IMR-90 (cell line): ENCODE measurements around the gene RNU2-63P. TPM values are rescaled to one million over a fixed set of nuclear protein-coding genes. Genes with fewer than 3 reads are reported as not detected.

Experiments used
- ATAC-seq: fragments of 200-7000 bp; cut with Tn5 transposase; 2 replicates; pipeline ENCODE4 v1.9.1; 2020; ENCODE audit warnings: low read depth, mild to moderate bottlenecking, moderate library complexity
- BruUV-seq: library from RNA; stranded (reverse); fragments of 400-500 nt; replicated peaks from 2 replicates; lab custom pipeline; 2021; lab: Mats Ljungman, UMichigan
- CTCF ChIA-PET: fragments of 300-600 bp; formaldehyde crosslinking; extraction: SDS; loops from one replicate; lab custom pipeline; 2021; ENCODE audit warnings: antibody characterized with exemption; lab: Yijun Ruan, JAX
- POLR2A ChIA-PET: fragments of 300-600 bp; sonication (Branson Sonifier 250); formaldehyde crosslinking; loops from one replicate; lab custom pipeline; 2022; ENCODE audit warnings: antibody characterized with exemption; ENCODE audit not compliant: unreplicated experiment; lab: Charles Lee
- DNase-seq: peaks from one replicate; pipeline ENCODE4 v3.0.0; 2013
- H2AFZ ChIP-seq: replicated peaks from 2 replicates; pipeline ENCODE3; 2013; ENCODE audit warnings: low read length, mild to moderate bottlenecking; ENCODE audit not compliant: poor library complexity
- H2AK5ac ChIP-seq: 2 replicates; pipeline ENCODE4 v1.6.1; 2013; ENCODE audit warnings: low read depth, low read length, inconsistent platforms
- H2AK9ac ChIP-seq: replicated peaks from 2 replicates; pipeline ENCODE3; 2013; ENCODE audit warnings: mild to moderate bottlenecking, low read depth, low read length, moderate library complexity; ENCODE audit not compliant: poor library complexity
- H2BK120ac ChIP-seq: 2 replicates; pipeline ENCODE4 v1.6.1; 2013; ENCODE audit warnings: low read depth, low read length, inconsistent platforms
- H2BK15ac ChIP-seq: 3 replicates; pipeline ENCODE4 v1.6.1; 2013; ENCODE audit warnings: low read depth, low read length, inconsistent platforms
- H2BK20ac ChIP-seq: 2 replicates; pipeline ENCODE4 v1.6.1; 2013; ENCODE audit warnings: low read depth, mild to moderate bottlenecking, inconsistent platforms, low read length, moderate library complexity
- H2BK5ac ChIP-seq: 2 replicates; pipeline ENCODE4 v1.6.1; 2013; ENCODE audit warnings: mild to moderate bottlenecking, low read depth, low read length, inconsistent platforms; ENCODE audit not compliant: poor library complexity, severe bottlenecking
- H3K14ac ChIP-seq: replicated peaks from 2 replicates; pipeline ENCODE4 v1.6.1; 2013; ENCODE audit warnings: low read depth, low read length, inconsistent platforms
- H3K18ac ChIP-seq: 2 replicates; pipeline ENCODE4 v1.6.1; 2013; ENCODE audit warnings: low read depth, low read length, control low read depth
- H3K23ac ChIP-seq: 2 replicates; pipeline ENCODE4 v1.6.1; 2013; ENCODE audit warnings: low read depth, low read length, inconsistent platforms
- H3K27ac ChIP-seq: 2 replicates; pipeline ENCODE4 v1.5.1; 2013; ENCODE audit warnings: mild to moderate bottlenecking, control low read depth, low read length; ENCODE audit not compliant: insufficient read depth
- H3K27me3 ChIP-seq: 2 replicates; pipeline ENCODE4 v1.6.1; 2013; ENCODE audit warnings: low read length; ENCODE audit not compliant: control insufficient read depth, insufficient read depth
- H3K36me3 ChIP-seq: 2 replicates; pipeline ENCODE4 v1.6.1; 2013; ENCODE audit warnings: low read length, mixed read lengths; ENCODE audit not compliant: control insufficient read depth, insufficient read depth
- H3K4ac ChIP-seq: 2 replicates; pipeline ENCODE4 v1.6.1; 2013; ENCODE audit warnings: low read depth, low read length, inconsistent platforms
- H3K4me1 ChIP-seq: 2 replicates; pipeline ENCODE4 v1.6.1; 2013; ENCODE audit warnings: low read length, mixed read lengths; ENCODE audit not compliant: control insufficient read depth, insufficient read depth
- H3K4me2 ChIP-seq: 2 replicates; pipeline ENCODE4 v1.6.1; 2013; ENCODE audit warnings: low read depth, mild to moderate bottlenecking, control low read depth, low read length, moderate library complexity
- H3K4me3 ChIP-seq: 2 replicates; pipeline ENCODE4 v1.5.1; 2013; ENCODE audit warnings: low read depth, mild to moderate bottlenecking, control low read depth, low read length, moderate library complexity; ENCODE audit not compliant: insufficient read depth
- H3K56ac ChIP-seq: 2 replicates; pipeline ENCODE4 v1.6.1; 2013; ENCODE audit warnings: low read length, inconsistent platforms; ENCODE audit not compliant: insufficient read depth; ENCODE audit errors: extremely low read depth
- H3K79me1 ChIP-seq, 2 experiments: 2 replicates each; pipeline ENCODE4 v1.6.1; 2013; ENCODE audit warnings: low read length in 2 of 2, inconsistent platforms in 1 of 2, low read depth in 1 of 2
- H3K9ac ChIP-seq: 2 replicates; pipeline ENCODE4 v1.6.1; 2013; ENCODE audit warnings: low read depth, low read length, control low read depth
- H3K9me1 ChIP-seq: 2 replicates; pipeline ENCODE4 v1.6.1; 2013; ENCODE audit warnings: low read length, inconsistent platforms; ENCODE audit not compliant: insufficient read depth
- H3K9me3 ChIP-seq: 2 replicates; pipeline ENCODE4 v1.6.1; 2013; ENCODE audit warnings: low read length; ENCODE audit not compliant: control insufficient read depth, insufficient read depth
- H4K20me1 ChIP-seq: 2 replicates; pipeline ENCODE4 v1.6.1; 2013; ENCODE audit warnings: low read length, inconsistent platforms; ENCODE audit not compliant: insufficient read depth
- H4K5ac ChIP-seq: 2 replicates; pipeline ENCODE4 v1.6.1; 2013; ENCODE audit warnings: mild to moderate bottlenecking, low read depth, low read length, control low read depth
- H4K8ac ChIP-seq, 2 experiments: 2 replicates each; pipeline ENCODE4 v1.6.1; 2013; ENCODE audit warnings: low read depth in 2 of 2, low read length in 2 of 2, control low read depth in 1 of 2, inconsistent platforms in 1 of 2
- H4K91ac ChIP-seq: 2 replicates; pipeline ENCODE4 v1.6.1; 2013; ENCODE audit warnings: low read depth, low read length, inconsistent platforms; ENCODE audit not compliant: insufficient read depth
- CHD1 ChIP-seq: IDR thresholded peaks from 2 replicates; pipeline ENCODE4 v1.6.1; 2012; ENCODE audit warnings: low read depth, low read length, improper control_type of control experiment
- WGBS, 2 experiments: methylation state at CpG; one replicate each; pipeline versions ENCODE4 v1.1.5 to v1.1.7; 2013; ENCODE audit warnings: missing lambda C conversion rate in 2 of 2; ENCODE audit not compliant: insufficient read length in 1 of 2; ENCODE audit errors: extremely low coverage in 2 of 2; 5-methylcytosine and 5-hydroxymethylcytosine counted together
- dilution Hi-C: fragments of 300-500 bp; cut with HindIII; formaldehyde crosslinking; loops from one replicate; pipeline ENCODE4 v1.14.3; 2018; ENCODE audit warnings: low sequenced_read_pairs; ENCODE audit not compliant: unreplicated experiment
- in situ Hi-C: fragments of 300-500 bp; cut with MboI; formaldehyde crosslinking; loops from 3 replicates; pipeline ENCODE4 v1.14.3; 2019; ENCODE audit warnings: low sequenced_read_pairs, inconsistent platforms, mixed read lengths
- intact Hi-C: fragments of 100-400 bp; cut with micrococcal nuclease; formaldehyde crosslinking; loops from 2 replicates; pipeline ENCODE4 v1.10.0; 2022
- polyA plus RNA-seq, 3 experiments: library from polyadenylated mRNA; depleted of rRNA; stranded (reverse); fragments of >200 nt; gene quantifications; 2 replicates each; pipeline ENCODE4 v1.2.3, GENCODE V29; 2012; ENCODE audit warnings: low replicate concordance in 1 of 3
- total RNA-seq: library from RNA; depleted of rRNA; stranded (reverse); fragments of >200 nt; gene quantifications from 2 replicates; pipeline ENCODE4 v1.2.3, GENCODE V29; 2012

The RNU2-63P gene
- total and polyA plus RNA-seq, 2 of the 4 experiments (the other 2 are of a cell fraction), result under 0.01 TPM; not detected in 1

DNA sequence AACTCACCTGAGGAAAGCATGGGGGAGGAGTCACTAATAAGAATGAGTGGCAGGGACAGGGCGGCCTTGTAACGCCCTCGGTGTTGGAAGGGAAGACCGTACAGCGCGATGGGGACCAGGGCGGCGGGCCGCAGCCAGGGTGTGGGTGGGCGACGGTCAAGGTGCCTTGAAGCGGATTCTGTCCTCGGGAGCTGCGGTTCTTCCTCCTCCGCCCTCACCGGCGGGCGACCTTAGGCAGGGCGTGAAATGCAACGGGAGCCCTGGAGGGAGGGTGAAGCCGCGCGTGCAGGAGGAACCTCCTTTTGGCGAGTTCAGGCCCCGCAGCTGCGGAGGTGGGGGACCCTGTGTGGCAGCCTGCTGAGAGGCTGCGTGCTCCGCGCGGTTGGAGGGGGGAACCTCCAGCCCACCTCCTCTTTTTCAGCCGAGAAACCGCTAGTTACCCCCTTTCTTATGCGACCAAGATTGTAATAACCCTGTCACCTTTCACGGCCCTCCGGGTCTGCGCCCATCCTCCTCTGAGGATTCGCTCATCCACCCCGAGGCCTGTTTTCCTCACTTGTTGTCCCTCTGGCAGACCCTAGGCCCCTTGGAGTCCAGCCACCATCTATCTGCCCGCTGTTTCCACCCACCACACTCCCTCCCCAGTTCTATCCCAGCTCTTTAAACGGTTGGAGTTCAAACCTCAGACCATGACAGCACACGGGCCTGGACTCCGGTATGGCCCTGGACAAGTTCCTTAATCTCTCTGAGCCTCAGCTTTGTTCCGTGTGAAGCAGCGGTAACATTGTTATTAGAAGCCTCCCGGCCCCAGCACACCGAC is 823 bp upstream of the RNU2-63P start:
- Histone ChIP-seq H3K23ac (no peak overlapping the region), H2AK9ac (no peak overlapping the region), H3K9me1 (no peaks in the 10 kb centered on the region; the same call in 1 of the 2 replicates), H3K18ac (no peak overlapping the region), H3K36me3 (no peaks in the 10 kb centered on the region), H3K27me3 (no peaks in the 10 kb centered on the region), H3K14ac (no peak overlapping the region), H2BK120ac (no peak overlapping the region), H3K4me2 (peak overlapping the region; percentile 95), H3K9me3 (no peaks in the 10 kb centered on the region), H4K5ac (no peak overlapping the region), H2AFZ (peak overlapping the region; percentile 85), H3K79me1 (no peaks in the 10 kb centered on the region), H2AK5ac (no peak overlapping the region), H3K4me3 (peak overlapping the region; percentile 55), H4K20me1 (no peaks in the 10 kb centered on the region), H2BK5ac (no peak overlapping the region), H4K8ac (no peak overlapping the region), H2BK20ac (no peak overlapping the region), H4K91ac (no peak overlapping the region), H3K27ac (no peak overlapping the region), H3K56ac (no peak overlapping the region), H3K9ac (peak overlapping the region; percentile 34), H3K4me1 (no peaks in the 10 kb centered on the region), H2BK15ac (no peak overlapping the region), H3K4ac (no peak overlapping the region)
- DNase-seq (no peak), ATAC-seq (peak; percentile 28)
- in situ Hi-C loops (loop anchor here (25.0 kb wide), 1 partner anchor 805 kb away; no protein-coding TSS in a partner anchor), dilution Hi-C loops (no loop called here), intact Hi-C loops (loop anchor here (2.0 kb wide), 1 partner anchor 14 kb away; no protein-coding TSS in a partner anchor)
- CTCF ChIA-PET, result no interaction called here
- POLR2A ChIA-PET, result interaction anchor here (0.5 kb wide), 1 partner anchor 40 kb away, joined by 3 read pairs; no protein-coding TSS in a partner anchor
- no peak for TF ChIP-seq CHD1
- no TSS peak for BruUV-seq
- 37% methylated on average over 18 of the region's 46 CpGs; no CpG with 5 or more reads in 1 of the 2 experiments for WGBS, 2 experiments
